A673 (cell line): Measurements from ENCODE around the gene ISLR. TPM values are rescaled to one million over a fixed set of nuclear protein-coding genes. Genes with fewer than 3 reads are reported as not detected.

Experiments used
- BruUV-seq: library from RNA; stranded (reverse); fragments of 400-500 nt; replicated peaks from 2 replicates; lab custom pipeline; 2021; lab: Mats Ljungman, UMichigan
- CTCF ChIA-PET: fragments of 300-600 bp; sonication (Branson Sonifier 250); formaldehyde crosslinking; loops from one replicate; lab custom pipeline; 2022; ENCODE audit warnings: antibody characterized with exemption; lab: Charles Lee
- POLR2A ChIA-PET: fragments of 300-600 bp; sonication (Branson Sonifier 250); formaldehyde crosslinking; loops from one replicate; lab custom pipeline; 2022; ENCODE audit warnings: antibody characterized with exemption; ENCODE audit not compliant: low non-redundant PET; lab: Charles Lee
- DNase-seq: peaks from one replicate; pipeline ENCODE4 v3.0.0-alpha.2; 2015; ENCODE audit warnings: low spot score
- H3K27ac ChIP-seq: fragments of 200-600 bp; sonication (generic); 2 replicates; pipeline ENCODE4 v1.5.1; 2016; ENCODE audit warnings: mixed run types, low read depth, mild to moderate bottlenecking, mixed read lengths, antibody characterized with exemption, low read length; ENCODE audit not compliant: poor library complexity, severe bottlenecking
- H3K27me3 ChIP-seq: fragments of 200-600 bp; sonication (generic); replicated peaks from 2 replicates; pipeline ENCODE4 v1.6.1; 2017; ENCODE audit warnings: mixed run types, low read depth, mild to moderate bottlenecking, mixed read lengths, antibody characterized with exemption, low read length; ENCODE audit not compliant: insufficient read depth, poor library complexity
- H3K36me3 ChIP-seq: fragments of 200-600 bp; sonication (generic); 2 replicates; pipeline ENCODE4 v1.6.1; 2016; ENCODE audit warnings: mixed run types, mild to moderate bottlenecking, mixed read lengths, antibody characterized with exemption, low read length; ENCODE audit not compliant: insufficient read depth, poor library complexity, severe bottlenecking
- H3K4me1 ChIP-seq: fragments of 200-600 bp; sonication (generic); 2 replicates; pipeline ENCODE4 v1.6.1; 2017; ENCODE audit warnings: mixed run types, mild to moderate bottlenecking, mixed read lengths, antibody characterized with exemption, low read length; ENCODE audit not compliant: insufficient read depth, poor library complexity, severe bottlenecking
- H3K4me3 ChIP-seq: fragments of 200-600 bp; sonication (generic); 2 replicates; pipeline ENCODE4 v1.5.1; 2016; ENCODE audit warnings: low read depth, mixed run types, mild to moderate bottlenecking, mixed read lengths, low read length; ENCODE audit not compliant: poor library complexity, severe bottlenecking
- H3K9me3 ChIP-seq: fragments of 200-600 bp; sonication (generic); 2 replicates; pipeline ENCODE4 v1.6.1; 2016; ENCODE audit warnings: mixed run types, low read depth, mild to moderate bottlenecking, mixed read lengths, antibody characterized with exemption, low read length; ENCODE audit not compliant: poor library complexity, severe bottlenecking
- CTCF ChIP-seq: fragments of 300-800, 200-600 bp; sonication (generic); conservative IDR thresholded peaks from 2 replicates; pipeline ENCODE4 v1.5.1; 2017; ENCODE audit warnings: low read depth, mild to moderate bottlenecking, antibody characterized with exemption, low read length, moderate library complexity, mixed read lengths
- EZH2 ChIP-seq: fragments of 200-600 bp; sonication (generic); IDR thresholded peaks from 2 replicates; pipeline ENCODE4 v1.6.1; 2017; ENCODE audit warnings: borderline replicate concordance, low read depth, mild to moderate bottlenecking, mixed read lengths, antibody characterized with exemption, low read length; ENCODE audit not compliant: poor library complexity, severe bottlenecking
- intact Hi-C: fragments of 100-400 bp; cut with micrococcal nuclease; formaldehyde crosslinking; loops from one replicate; pipeline ENCODE4 v1.10.0; 2022; ENCODE audit not compliant: unreplicated experiment
- total RNA-seq: library from RNA; stranded (reverse); gene quantifications from 2 replicates; pipeline ENCODE4 v1.2.3, GENCODE V29; 2021

ISLR gene
- total RNA-seq, 1 experiment from 2014 or later, result 0.41 TPM

- peak overlapping the region; percentile 20 for H3K4me3 ChIP-seq
- DNase-seq, result no peak
- intact Hi-C loops, result no loop called here
- no peaks in the 10 kb centered on the region for H3K36me3 ChIP-seq
- BruUV-seq, result no TSS peak
- peaks cover 29% of the 10 kb centered on the region for H3K4me1 ChIP-seq
- POLR2A ChIA-PET, result no interaction called here
- no peak overlapping the region for H3K27ac ChIP-seq
- no peaks in the 10 kb centered on the region for H3K9me3 ChIP-seq
- H3K27me3 ChIP-seq, result peaks cover 55% of the 10 kb centered on the region
- CTCF ChIA-PET, result interaction anchor here (0.6 to 0.8 kb wide), 2 partner anchors 137 to 177 kb away, joined by 5 read pairs; no protein-coding TSS in a partner anchor
- TF ChIP-seq EZH2 (peak; percentile 6), CTCF (no peak)
These were observed 42.5 kb upstream of the ISLR start for GRCh38 chr15:74130849-74131627.

DNA sequence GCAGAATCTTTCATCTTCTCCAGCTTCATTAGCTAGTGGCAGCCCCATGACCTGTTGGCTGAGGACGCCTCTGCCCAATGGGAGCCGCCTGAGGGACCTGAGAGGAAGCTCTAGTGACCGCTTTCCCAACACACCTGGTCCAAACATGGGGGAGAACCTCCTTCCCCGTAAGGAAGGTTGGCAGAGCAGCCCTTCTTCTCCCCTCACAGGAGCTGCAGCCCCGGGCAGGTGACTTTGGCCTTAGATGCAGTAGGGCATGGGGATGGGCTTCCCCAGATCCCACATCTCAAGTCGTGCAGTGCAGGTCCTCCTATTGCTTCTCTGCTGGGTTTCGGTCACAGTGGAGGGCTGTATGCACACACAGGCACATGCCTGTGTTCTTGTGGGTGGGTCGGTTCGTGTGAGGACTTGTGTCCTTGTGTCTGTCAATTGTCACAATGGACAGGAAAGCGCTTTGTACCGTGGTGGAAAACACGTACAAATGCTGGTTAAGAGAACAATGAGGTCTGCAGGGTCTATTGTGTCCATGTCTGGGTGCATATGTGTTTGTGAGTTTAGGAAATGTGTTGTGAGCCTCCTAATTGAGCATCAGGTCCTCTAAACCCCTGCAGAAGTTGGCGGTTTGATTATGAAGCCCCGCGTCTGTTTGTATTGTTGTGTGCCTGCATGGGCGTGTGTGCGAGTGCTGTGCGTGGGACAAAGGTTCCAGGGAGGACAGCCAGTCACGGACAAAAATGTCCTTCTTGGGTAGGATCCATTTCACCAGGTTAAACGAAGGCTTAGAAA is 41.7 kb upstream of the ISLR start:
- no peak overlapping the region for H3K27ac ChIP-seq
- no peaks in the 10 kb centered on the region for H3K36me3 ChIP-seq
- H3K9me3 ChIP-seq, result no peaks in the 10 kb centered on the region
- peaks cover 55% of the 10 kb centered on the region for H3K27me3 ChIP-seq
- H3K4me3 ChIP-seq, result no peak overlapping the region
- TF ChIP-seq EZH2 (no peak), CTCF (no peak)
- no TSS peak for BruUV-seq
- ChIA-PET POLR2A (no interaction called here), CTCF (interaction anchor here (0.6 kb wide), 1 partner anchor 41 kb away, joined by 7 read pairs; no protein-coding TSS in a partner anchor)
- intact Hi-C loops, result no loop called here
- DNase-seq, result no peak
- peaks cover 33% of the 10 kb centered on the region for H3K4me1 ChIP-seq

DNA sequence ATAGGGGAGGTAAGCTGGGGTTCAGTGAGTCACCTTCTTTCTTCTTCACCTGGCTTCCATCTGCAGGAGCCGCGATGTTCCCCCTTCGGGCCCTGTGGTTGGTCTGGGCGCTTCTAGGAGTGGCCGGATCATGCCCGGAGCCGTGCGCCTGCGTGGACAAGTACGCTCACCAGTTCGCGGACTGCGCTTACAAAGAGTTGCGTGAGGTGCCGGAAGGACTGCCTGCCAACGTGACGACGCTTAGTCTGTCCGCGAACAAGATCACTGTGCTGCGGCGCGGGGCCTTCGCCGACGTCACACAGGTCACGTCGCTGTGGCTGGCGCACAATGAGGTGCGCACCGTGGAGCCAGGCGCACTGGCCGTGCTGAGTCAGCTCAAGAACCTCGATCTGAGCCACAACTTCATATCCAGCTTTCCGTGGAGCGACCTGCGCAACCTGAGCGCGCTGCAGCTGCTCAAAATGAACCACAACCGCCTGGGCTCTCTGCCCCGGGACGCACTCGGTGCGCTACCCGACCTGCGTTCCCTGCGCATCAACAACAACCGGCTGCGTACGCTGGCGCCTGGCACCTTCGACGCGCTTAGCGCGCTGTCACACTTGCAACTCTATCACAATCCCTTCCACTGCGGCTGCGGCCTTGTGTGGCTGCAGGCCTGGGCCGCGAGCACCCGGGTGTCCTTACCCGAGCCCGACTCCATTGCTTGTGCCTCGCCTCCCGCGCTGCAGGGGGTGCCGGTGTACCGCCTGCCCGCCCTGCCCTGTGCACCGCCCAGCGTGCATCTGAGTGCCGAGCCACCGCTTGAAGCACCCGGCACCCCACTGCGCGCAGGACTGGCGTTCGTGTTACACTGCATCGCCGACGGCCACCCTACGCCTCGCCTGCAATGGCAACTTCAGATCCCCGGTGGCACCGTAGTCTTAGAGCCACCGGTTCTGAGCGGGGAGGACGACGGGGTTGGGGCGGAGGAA is 40.5 kb upstream of the ISLR start:
- Histone ChIP-seq H3K4me1 (peaks cover 38% of the 10 kb centered on the region), H3K27me3 (peaks cover 54% of the 10 kb centered on the region)
- intact Hi-C loops, result no loop called here

More for the DNA sequence above, 40.5 kb upstream of the ISLR start:
- Histone ChIP-seq H3K36me3 (no peaks in the 10 kb centered on the region), H3K9me3 (no peaks in the 10 kb centered on the region), H3K27ac (no peak overlapping the region), H3K4me3 (no peak overlapping the region)
- ChIA-PET POLR2A (no interaction called here), CTCF (no interaction called here)
- TF ChIP-seq CTCF, result 0 out of 2 replicates have a peak, but pooled peaks have one; percentile 20
- no peak for TF ChIP-seq EZH2
- no peak for DNase-seq
- no TSS peak for BruUV-seq
